NOMO-1 treated with dmso at 0.1 percent for 144 hours (cell line): Measurements from ENCODE around the gene NT5DC4.
A peak's percentile ranks its signal among the peaks of the same experiment; 100 is the strongest.
"Not testable (repeated sequence)": the region's sequence is repeated elsewhere in the genome, so short reads cannot be mapped to it uniquely, and the experiment has no call there.

Experiments
- DNase-seq: peaks from one replicate; lab custom pipeline; 2025; ENCODE audit not compliant: unreplicated experiment; lab: John Stamatoyannopoulos, UW

The NT5DC4 gene

GRCh38 chr2:112699984-112700667 is 20.7 kb upstream of the NT5DC4 start:
- peak; percentile 63 for DNase-seq

- peak; percentile 38 for DNase-seq
These were observed 19.8 kb upstream of the NT5DC4 start for GRCh38 chr2:112701052-112701451.

- no peak for DNase-seq
These were observed 17.1 kb upstream of the NT5DC4 start for GRCh38 chr2:112703684-112704083.

GRCh38 chr2:112705575-112705974 is 15.2 kb upstream of the NT5DC4 start:
- DNase-seq, result no peak

GRCh38 chr2:112706170-112706664 is 14.6 kb upstream of the NT5DC4 start:
- peak; percentile 62 for DNase-seq

- DNase-seq, result not testable (repeated sequence)
These were observed 13.9 kb upstream of the NT5DC4 start for GRCh38 chr2:112706947-112707346.

- DNase-seq, result no peak
These were observed 11.9 kb upstream of the NT5DC4 start for GRCh38 chr2:112708968-112709367.

- no peak for DNase-seq
These were observed 11.1 kb upstream of the NT5DC4 start for GRCh38 chr2:112709703-112710102.

- DNase-seq, result no peak
These were observed 9.7 kb upstream of the NT5DC4 start for GRCh38 chr2:112710956-112711750.

GRCh38 chr2:112712465-112712864 is 8.4 kb upstream of the NT5DC4 start:
- DNase-seq, result no peak

- DNase-seq, result no peak
These were observed 7.8 kb upstream of the NT5DC4 start for GRCh38 chr2:112712903-112713584.

- no peak for DNase-seq
These were observed 7.3 kb upstream of the NT5DC4 start for GRCh38 chr2:112713585-112713925.

GRCh38 chr2:112713926-112714325 is 6.9 kb upstream of the NT5DC4 start:
- DNase-seq, result no peak

GRCh38 chr2:112714331-112714730 is 6.5 kb upstream of the NT5DC4 start:
- DNase-seq, result no peak

- no peak for DNase-seq
These were observed 5.8 kb upstream of the NT5DC4 start for GRCh38 chr2:112714836-112715631.

- not testable (repeated sequence) for DNase-seq
These were observed 4.7 kb upstream of the NT5DC4 start for GRCh38 chr2:112716094-112716493.

GRCh38 chr2:112716826-112717352 is 3.9 kb upstream of the NT5DC4 start:
- DNase-seq, result not testable (repeated sequence)

- DNase-seq, result no peak
These were observed 1.9 kb upstream of the NT5DC4 start for GRCh38 chr2:112718863-112719370.

GRCh38 chr2:112721819-112722522 is 1.2 kb downstream of the NT5DC4 start:
- no peak for DNase-seq
